Measurements from ENCODE around the gene RFLNA.

DNA sequence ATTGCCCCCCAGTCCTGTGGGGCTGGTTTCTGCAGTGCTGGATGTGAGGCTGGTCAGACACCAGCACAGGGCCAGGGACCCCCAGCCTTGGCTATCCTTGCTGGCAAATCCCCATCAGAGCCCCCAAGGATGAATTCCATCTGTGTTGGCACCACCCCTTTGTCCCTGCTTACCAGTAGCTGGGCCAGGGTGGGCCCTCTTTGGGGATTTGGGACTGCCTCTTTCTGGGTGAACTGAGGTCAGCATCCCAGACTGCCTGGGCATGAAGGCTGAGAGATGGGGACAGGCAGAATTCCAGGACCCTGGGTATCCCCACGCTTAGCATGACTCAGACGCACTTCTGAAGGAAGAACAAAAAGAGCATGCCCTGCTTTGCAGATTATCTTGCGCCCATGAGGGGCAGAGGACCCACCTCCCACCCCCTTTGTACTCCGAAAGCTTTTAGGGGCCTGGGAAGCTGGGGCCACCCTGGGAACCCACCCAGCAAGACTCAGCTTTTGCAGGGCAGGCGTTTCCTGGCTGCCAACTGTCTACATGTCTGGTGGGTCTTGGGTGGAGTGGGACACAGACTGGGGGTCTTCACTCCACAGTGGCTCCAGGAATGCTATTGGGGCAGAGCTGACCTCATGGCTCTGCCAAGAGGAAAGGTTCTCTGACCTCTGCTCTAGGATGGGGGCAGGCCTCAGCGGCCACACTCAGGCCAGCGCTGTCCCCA, 26.8 kb downstream of the RFLNA start:
- no peak for TF ChIP-seq EZH2 (IDR thresholded peaks at IDR 0.05; ENCODE audit: low read length, missing control alignments)
- TF ChIP-seq, protein P1, sequence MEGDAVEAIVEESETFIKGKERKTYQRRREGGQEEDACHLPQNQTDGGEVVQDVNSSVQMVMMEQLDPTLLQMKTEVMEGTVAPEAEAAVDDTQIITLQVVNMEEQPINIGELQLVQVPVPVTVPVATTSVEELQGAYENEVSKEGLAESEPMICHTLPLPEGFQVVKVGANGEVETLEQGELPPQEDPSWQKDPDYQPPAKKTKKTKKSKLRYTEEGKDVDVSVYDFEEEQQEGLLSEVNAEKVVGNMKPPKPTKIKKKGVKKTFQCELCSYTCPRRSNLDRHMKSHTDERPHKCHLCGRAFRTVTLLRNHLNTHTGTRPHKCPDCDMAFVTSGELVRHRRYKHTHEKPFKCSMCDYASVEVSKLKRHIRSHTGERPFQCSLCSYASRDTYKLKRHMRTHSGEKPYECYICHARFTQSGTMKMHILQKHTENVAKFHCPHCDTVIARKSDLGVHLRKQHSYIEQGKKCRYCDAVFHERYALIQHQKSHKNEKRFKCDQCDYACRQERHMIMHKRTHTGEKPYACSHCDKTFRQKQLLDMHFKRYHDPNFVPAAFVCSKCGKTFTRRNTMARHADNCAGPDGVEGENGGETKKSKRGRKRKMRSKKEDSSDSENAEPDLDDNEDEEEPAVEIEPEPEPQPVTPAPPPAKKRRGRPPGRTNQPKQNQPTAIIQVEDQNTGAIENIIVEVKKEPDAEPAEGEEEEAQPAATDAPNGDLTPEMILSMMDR (conservative IDR thresholded peaks at IDR 0.05 in 1 of 2, IDR thresholded peaks at IDR 0.05 in 1 of 2; ENCODE audit: low read depth in 1 of 2, low read length in 2 of 2) = no peak
